Naive B cell (primary cell): Measurements from ENCODE around the gene WNK2. TPM values are rescaled to one million over a fixed set of nuclear protein-coding genes. Genes with fewer than 3 reads are reported as not detected.

ENCODE experiments used
- ATAC-seq, 2 donors: fragments of 150-1000 bp; cut with Tn5 transposase; 2 replicates each; pipeline ENCODE4 v1.10.0; 2021; ENCODE audit warnings: low read depth in 2 of 2, mild to moderate bottlenecking in 2 of 2, moderate library complexity in 2 of 2
- DNase-seq: peaks from one replicate; pipeline ENCODE4 v3.0.0; 2022
- H3K27ac Mint-ChIP-seq, 6 donors: one replicate each; pipeline ENCODE4 v1.8.0; 2020 to 2022; ENCODE audit warnings: mild to moderate bottlenecking in 6 of 6, mixed read lengths in 6 of 6, moderate library complexity in 5 of 6, inconsistent platforms in 2 of 6
- H3K27me3 Mint-ChIP-seq, 3 donors: one replicate each; pipeline ENCODE4 v1.8.0; 2021 to 2022; ENCODE audit warnings: mixed read lengths in 3 of 3, mild to moderate bottlenecking in 1 of 3
- H3K36me3 Mint-ChIP-seq, 2 donors: one replicate each; pipeline ENCODE4 v1.8.0; 2020 to 2022; ENCODE audit warnings: mixed read lengths in 2 of 2, inconsistent platforms in 1 of 2, mild to moderate bottlenecking in 1 of 2
- H3K4me1 Mint-ChIP-seq, 3 donors: one replicate each; pipeline ENCODE4 v1.8.0; 2020 to 2022; ENCODE audit warnings: mixed read lengths in 3 of 3, inconsistent platforms in 1 of 3, mild to moderate bottlenecking in 1 of 3, moderate library complexity in 1 of 3
- H3K4me3 Mint-ChIP-seq, 8 donors: one replicate each; pipeline ENCODE4 v1.8.0; 2020 to 2022; ENCODE audit warnings: mild to moderate bottlenecking in 8 of 8, mixed read lengths in 8 of 8, moderate library complexity in 8 of 8, inconsistent platforms in 2 of 8
- H3K9me3 Mint-ChIP-seq, 7 donors: one replicate each; pipeline ENCODE4 v1.8.0; 2020 to 2022; ENCODE audit warnings: mixed read lengths in 7 of 7, mild to moderate bottlenecking in 5 of 7, inconsistent platforms in 2 of 7, moderate library complexity in 1 of 7
- polyA plus RNA-seq, 6 donors: library from polyadenylated mRNA; unstranded; fragments of 300-500 nt; fragmentation: Illumina TruSeq; gene quantifications; one replicate each; pipeline ENCODE4 v1.2.3, GENCODE V29; 2021; ENCODE audit warnings: low read depth in 6 of 6

WNK2 gene
- polyA plus RNA-seq, 6 donors from 2014 or later, result not detected

DNA sequence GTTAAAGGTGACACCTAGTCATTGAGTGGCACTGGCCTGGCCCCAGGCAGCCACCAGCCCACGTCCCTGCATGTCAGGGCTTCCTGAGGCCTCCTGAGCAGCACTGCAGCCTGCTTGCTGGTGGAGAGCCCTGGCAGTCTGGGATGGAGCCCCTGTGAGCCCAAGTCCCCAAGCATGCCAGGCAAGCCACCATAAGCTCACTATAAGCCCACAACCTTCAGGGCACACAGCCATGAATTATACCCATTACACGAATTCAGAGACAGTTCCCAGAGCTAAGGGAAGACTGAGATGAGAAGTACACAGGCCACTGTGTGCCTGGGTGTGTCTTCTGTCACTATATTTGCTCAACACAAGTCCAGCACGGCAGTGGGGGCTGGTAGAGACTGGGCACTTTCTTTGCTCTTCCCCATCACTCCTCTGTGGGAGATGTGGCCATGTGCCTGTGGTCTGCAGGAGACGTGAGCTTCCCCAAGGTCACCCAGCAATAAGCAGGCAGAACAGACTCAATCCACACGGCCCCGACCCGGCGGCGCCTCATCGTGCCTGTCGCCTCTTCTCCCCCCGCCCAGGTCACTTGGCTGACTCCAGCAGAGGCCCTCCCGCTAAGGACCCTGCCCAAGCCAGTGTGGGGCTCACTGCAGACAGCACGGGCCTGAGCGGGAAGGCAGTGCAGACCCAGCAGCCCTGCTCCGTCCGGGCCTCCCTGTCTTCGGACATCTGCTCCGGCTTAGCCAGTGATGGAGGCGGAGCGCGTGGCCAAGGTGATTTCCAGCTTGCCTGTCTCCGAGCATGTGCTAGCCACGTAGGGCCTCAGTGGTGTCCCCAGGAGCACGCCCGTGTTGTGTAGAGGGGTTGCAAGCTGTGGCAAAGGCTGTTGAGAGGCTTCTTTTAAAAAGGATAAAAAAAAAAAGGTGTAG, 114.8 kb downstream of the WNK2 start:
- ATAC-seq (no peak), DNase-seq (no peak)
- Mint-ChIP-seq H3K4me1 (peaks cover 29 to 40% (median 39%) of the 10 kb centered on the region in 3 donors), H3K4me3 (no peak overlapping the region), H3K36me3 (no peaks in the 10 kb centered on the region), H3K27ac (no peak overlapping the region), H3K27me3 (peaks cover 14 to 32% (median 24%) of the 10 kb centered on the region in 3 donors), H3K9me3 (peaks cover 0 to 2% (median 0%) of the 10 kb centered on the region in 7 donors)

DNA sequence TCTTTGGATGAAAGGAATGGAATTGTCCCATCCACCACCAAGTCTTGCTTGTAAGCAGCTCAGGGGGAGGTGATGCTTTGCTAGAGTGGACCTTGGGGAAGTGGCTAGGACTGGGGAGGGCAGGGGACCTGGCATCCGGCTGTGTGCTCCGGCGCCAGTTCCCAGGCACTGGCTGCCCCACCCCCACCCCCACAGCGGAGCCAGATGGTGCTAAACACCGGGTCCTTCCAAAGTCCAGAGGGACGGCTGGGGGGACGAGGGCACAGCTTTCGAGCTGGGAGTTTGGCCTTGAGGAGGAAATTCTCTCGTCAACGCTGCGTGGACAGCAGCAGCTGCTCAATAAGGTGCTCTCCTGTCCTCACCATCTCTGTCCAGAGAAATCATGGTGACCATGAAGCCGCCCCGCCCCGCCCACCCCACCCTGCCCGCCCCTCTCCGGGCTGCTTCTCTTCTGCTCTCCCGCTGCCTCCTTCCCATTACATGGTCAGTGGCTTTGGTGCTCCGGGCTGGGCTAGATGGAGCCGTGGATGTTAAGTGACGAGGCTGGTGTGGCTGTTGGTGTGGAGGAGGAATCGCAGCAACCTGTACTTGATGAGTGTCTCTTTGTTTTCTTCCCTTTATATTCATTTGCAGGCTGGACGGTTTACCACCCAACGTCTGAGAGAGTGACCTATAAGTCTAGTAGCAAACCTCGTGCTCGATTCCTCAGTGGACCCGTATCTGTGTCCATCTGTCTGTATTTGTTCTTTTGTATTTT, 115.7 kb downstream of the WNK2 start:
- Mint-ChIP-seq H3K9me3 (peaks cover 0 to 2% (median 0%) of the 10 kb centered on the region in 7 donors), H3K4me3 (no peak overlapping the region), H3K27me3 (peaks cover 11 to 25% (median 15%) of the 10 kb centered on the region in 3 donors), H3K36me3 (no peaks in the 10 kb centered on the region), H3K27ac (peak overlapping the region in 1 of 6 donors; percentile 76), H3K4me1 (peaks cover 20 to 32% (median 31%) of the 10 kb centered on the region in 3 donors)
- DNase-seq (no peak), ATAC-seq (no peak)

DNA sequence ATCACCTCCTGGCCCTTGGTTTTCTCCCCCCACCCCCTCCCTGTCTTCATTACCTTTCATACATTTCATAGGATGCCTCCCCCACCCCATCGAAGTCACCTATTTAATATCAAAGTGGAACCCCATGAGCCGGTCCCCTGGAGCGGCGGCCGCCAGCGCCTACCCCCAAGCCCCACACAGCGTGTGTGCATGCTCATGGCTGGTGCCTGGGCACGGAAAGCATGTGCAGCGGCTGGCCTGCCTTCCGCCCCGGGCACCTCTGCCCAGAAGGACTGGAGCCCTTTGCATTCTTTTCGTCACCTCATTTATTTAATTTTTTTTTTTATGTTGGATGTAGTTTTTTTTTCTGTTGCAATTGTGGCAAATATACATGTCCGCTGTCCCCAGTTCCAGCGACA, 116.2 kb downstream of the WNK2 start:
- ATAC-seq (no peak), DNase-seq (no peak)
- peaks cover 11 to 25% (median 15%) of the 10 kb centered on the region in 3 donors for H3K27me3 Mint-ChIP-seq
- H3K4me3 Mint-ChIP-seq, result no peak overlapping the region
- H3K27ac Mint-ChIP-seq, result no peak overlapping the region
- peaks cover 0 to 2% (median 0%) of the 10 kb centered on the region in 7 donors for H3K9me3 Mint-ChIP-seq
- H3K4me1 Mint-ChIP-seq, result peaks cover 19 to 26% (median 25%) of the 10 kb centered on the region in 3 donors
- H3K36me3 Mint-ChIP-seq, result no peaks in the 10 kb centered on the region

DNA sequence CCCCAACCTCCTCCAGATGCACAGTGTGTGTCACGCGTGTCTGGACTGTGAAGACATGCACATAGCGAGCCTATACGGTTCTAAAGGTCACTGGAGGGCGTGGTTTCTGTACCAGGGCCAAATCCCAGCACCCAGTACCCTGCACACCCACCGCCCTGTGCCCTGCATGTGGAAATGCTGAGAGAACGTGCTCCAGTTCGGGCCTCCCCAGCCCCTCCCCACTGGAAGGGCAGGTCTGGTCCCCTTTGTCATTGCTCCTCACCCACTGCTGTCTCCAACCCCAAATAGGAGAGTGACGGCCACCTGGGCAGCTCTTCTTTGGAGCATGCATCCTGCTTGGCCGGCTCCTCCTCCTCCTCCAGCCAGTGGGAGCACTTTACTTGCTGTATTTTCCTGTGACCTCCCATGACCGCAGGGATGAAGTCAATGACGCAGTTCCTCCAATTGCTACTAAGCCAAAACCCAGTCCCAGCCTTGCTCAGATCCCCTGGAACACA, 116.7 kb downstream of the WNK2 start:
- Mint-ChIP-seq H3K27me3 (peaks cover 11 to 25% (median 15%) of the 10 kb centered on the region in 3 donors), H3K4me1 (peaks cover 15 to 25% (median 21%) of the 10 kb centered on the region in 3 donors), H3K36me3 (no peaks in the 10 kb centered on the region), H3K4me3 (no peak overlapping the region), H3K9me3 (peaks cover 0 to 2% (median 0%) of the 10 kb centered on the region in 7 donors), H3K27ac (peak overlapping the region in 1 of 6 donors; percentile 20)
- ATAC-seq (no peak), DNase-seq (no peak)

DNA sequence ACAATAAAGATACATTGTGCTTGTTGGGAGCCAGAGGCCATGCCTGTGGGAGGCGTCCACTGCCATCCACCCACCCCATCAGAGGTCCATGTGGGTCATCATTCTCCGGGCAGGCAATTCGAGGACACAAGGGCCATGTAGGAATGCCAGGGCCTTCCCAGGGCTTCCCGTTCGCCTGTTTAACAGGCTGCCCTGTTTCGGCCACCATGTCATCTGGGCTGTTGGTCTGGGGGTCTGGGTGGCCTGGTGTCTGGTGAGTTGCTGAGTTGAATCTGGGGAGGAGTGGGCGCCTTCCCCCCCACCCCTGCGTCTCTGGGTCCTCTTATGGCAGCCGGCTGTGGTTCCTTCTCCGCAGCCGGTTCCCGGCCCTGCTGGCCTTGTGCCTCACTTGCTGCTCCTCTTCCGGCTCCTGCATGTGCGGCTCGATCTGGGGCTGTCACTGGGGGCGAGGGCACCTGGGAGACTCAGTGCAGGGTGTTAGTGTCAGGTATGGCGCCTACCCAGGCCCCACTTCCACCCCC, 117.4 kb downstream of the WNK2 start:
- Mint-ChIP-seq H3K4me3 (no peak overlapping the region), H3K36me3 (no peaks in the 10 kb centered on the region), H3K27ac (no peak overlapping the region), H3K27me3 (peaks cover 11 to 25% (median 15%) of the 10 kb centered on the region in 3 donors), H3K4me1 (peaks cover 13 to 25% (median 20%) of the 10 kb centered on the region in 3 donors), H3K9me3 (peaks cover 0 to 2% (median 0%) of the 10 kb centered on the region in 7 donors)
- no peak for DNase-seq
- no peak for ATAC-seq

DNA sequence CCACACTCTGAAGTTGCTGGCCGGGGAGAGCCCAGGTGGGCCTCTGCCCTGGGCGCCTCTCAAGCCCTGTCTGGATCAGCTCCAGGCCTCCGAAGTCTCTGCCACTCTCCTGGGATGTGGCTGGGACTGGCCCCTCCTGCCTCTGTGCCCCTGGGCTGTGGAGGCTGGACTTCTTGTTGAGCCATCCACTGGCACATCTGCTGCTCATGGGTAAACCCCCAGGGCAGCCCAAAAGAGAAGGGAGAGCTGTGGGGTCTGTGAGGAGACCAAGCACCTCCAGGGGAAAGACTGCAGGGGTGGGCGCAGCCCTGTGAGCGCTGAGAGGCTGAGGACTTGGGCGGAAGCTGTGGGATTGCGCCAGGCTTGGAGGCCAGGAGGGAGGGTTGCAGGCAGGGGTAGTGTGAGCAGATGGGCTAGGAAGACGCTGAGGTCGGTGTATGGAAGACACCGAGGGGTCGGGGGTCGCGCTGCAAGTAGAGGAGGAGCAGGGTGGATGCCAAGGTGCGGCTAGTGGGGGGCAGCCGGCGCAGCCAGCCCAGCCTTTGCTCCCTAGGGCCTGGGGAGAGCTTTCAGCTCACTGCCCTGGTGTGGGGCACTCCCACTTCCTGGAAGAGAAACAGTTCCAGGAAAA, 118.1 kb downstream of the WNK2 start:
- Mint-ChIP-seq H3K27me3 (peaks cover 11 to 24% (median 12%) of the 10 kb centered on the region in 3 donors), H3K4me3 (no peak overlapping the region), H3K9me3 (peaks cover 0 to 2% (median 0%) of the 10 kb centered on the region in 7 donors), H3K4me1 (peaks cover 9 to 21% (median 16%) of the 10 kb centered on the region in 3 donors), H3K36me3 (no peaks in the 10 kb centered on the region), H3K27ac (no peak overlapping the region)
- ATAC-seq (no peak), DNase-seq (no peak)

DNA sequence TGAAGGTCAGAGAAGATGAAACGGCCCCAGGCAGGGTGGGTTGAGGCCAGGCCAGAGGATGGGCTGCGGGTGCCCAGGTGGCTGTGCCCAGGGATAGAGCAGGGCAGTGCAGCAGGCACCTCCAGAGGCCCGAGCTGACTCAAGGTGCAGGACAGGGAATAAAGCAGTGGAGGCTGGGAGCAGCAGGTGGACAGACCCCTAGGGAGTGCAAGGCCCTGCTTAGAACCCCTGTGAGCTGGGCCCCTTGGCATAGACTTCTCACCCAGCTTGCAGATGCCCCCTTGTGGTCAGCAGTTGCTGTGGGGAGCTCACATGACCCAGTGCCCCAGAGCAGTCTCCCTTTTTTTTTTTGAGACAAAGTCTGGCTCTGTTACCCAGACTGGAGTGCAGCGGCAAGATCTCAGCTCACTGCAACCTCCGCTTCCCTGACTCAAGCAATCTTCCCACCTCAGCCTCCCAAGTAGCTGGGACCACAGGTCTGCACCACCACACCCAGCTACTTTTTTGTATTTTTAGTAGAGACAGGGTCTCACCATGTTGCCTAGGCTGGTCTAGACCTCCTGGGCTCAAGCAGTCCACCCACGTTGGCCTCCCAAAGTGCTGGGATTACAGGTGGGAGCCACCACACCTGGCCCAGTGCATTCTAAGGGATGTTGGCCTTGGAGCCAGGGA, 118.8 kb downstream of the WNK2 start:
- ATAC-seq, result peak; percentile 90 to 93
- Mint-ChIP-seq H3K9me3 (no peaks in the 10 kb centered on the region), H3K4me1 (peaks cover 6 to 14% (median 11%) of the 10 kb centered on the region in 3 donors), H3K27ac (peak overlapping the region in 2 of 6 donors; percentile 44 to 69), H3K27me3 (peaks cover 7 to 17% (median 8%) of the 10 kb centered on the region in 3 donors), H3K36me3 (no peaks in the 10 kb centered on the region), H3K4me3 (no peak overlapping the region)
- peak; percentile 66 for DNase-seq

DNA sequence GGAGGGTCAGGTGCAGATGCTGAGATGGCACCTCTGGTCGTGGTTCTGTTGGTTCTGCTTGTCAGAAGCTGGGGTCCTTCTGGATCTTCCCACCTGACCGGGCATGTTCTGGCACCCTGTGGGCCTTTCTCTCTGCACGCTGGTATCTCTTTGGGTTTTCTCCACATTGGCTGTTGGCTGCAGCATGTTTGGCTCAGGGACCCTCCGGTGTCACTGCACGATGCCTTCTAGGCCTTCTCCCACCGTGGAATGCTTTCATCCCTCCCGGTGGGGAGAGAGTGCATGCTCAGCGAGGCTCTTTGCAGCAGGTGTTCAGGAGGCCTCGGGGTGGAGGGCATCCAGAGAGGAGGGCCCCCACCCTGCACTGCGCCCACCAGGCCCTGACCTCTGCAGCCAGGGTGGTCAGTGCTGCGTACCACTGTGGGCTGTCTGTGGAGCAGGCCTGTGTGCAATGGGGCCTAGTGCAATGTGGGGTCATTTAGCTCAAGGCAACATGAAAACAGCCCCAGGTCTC, 119.4 kb downstream of the WNK2 start:
- Mint-ChIP-seq H3K27me3 (peaks cover 7 to 12% (median 8%) of the 10 kb centered on the region in 3 donors), H3K9me3 (no peaks in the 10 kb centered on the region), H3K4me3 (no peak overlapping the region), H3K27ac (no peak overlapping the region), H3K4me1 (peaks cover 6 to 10% (median 8%) of the 10 kb centered on the region in 3 donors), H3K36me3 (no peaks in the 10 kb centered on the region)
- no peak for DNase-seq
- ATAC-seq, result no peak

DNA sequence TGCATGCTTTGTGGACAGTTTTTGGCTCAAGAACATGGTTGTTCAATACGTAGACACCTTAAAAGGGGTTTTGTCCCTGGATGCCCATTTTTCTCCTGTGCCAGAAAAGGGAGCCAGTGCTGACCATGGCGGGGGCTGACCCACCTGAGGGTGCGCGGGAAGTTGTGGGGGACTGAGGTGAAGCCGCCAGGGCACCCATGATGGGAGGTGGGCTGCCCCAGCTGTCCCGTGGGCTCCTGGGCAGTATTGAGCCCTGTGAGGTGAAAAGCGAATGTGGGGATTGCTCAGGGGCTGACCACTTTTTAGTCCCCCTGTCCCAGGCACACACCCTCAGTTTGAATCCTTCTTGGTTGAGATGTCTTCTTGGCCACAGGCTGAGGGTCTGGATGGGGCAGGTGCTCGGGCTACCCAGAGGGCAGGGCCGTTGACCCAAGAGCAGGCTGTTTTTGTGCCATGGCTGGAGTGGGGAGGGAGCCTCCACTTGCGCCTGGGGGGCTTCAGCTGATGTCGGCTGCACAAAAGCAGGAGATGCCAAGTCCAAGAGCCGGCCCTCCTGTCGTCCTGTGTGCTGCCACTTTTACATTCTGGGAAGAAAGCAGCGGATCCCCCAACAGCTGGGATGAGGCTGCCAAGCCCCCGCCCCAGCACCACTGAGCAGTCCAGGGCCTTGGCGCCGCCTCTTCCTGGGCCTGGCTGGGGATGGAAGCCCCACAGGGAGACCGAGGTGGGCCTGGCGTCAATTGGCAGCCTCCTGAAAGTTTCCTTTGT, 120.1 kb downstream of the WNK2 start:
- DNase-seq, result no peak
- no peak for ATAC-seq
- Mint-ChIP-seq H3K9me3 (no peaks in the 10 kb centered on the region), H3K4me3 (no peak overlapping the region), H3K36me3 (no peaks in the 10 kb centered on the region), H3K4me1 (peaks cover 6 to 10% (median 8%) of the 10 kb centered on the region in 3 donors), H3K27me3 (peaks cover 7 to 12% (median 8%) of the 10 kb centered on the region in 3 donors), H3K27ac (no peak overlapping the region)

DNA sequence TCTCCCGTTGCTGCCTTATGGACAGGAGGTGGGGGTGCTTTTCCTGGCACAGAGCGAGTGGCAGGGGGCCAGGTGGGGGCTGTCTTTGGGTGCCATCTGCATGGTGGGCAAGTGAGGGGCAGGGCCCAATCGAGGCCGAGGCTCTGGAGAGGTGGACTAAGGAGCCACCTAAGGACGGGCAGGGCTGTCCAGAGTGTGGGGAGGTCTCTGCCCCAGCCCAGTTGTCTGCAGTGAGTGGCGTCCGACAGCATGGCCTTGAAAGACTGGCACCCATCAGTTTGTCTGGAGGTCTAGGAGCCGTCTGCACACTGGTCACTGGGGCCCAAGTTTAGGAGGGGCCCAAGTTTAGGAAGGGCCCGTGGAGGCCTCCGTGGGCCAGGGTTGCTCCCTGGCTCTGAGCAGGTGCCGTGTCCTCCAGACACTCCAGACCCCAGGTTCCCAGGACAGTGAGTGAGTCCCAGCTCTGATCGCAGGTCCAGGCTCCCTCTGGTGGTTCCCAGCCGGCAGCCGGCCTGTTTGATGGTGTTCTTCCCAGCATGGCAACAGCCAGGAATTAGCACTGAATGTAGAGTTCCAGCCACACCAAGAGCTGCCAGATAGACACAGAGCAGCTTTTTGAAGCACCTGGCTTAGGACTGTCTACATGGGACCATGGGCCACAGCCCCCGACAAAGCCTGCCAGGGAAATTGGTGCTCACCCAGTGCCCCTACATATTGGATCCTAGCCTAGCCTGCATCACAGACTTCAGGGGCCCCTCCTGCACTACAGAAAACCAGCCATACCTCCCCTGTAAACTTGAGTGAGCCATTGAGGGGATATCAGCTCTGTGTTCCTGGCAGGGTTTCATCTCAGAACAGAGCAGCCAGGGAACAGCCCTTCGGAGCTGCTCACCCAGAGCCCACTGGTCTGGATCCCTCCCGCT, 120.9 kb downstream of the WNK2 start:
- Mint-ChIP-seq H3K27me3 (peaks cover 4 to 9% (median 8%) of the 10 kb centered on the region in 3 donors), H3K36me3 (no peaks in the 10 kb centered on the region), H3K4me3 (no peak overlapping the region), H3K9me3 (no peaks in the 10 kb centered on the region), H3K27ac (no peak overlapping the region), H3K4me1 (peaks cover 6 to 10% (median 8%) of the 10 kb centered on the region in 3 donors)
- no peak for DNase-seq
- no peak for ATAC-seq

DNA sequence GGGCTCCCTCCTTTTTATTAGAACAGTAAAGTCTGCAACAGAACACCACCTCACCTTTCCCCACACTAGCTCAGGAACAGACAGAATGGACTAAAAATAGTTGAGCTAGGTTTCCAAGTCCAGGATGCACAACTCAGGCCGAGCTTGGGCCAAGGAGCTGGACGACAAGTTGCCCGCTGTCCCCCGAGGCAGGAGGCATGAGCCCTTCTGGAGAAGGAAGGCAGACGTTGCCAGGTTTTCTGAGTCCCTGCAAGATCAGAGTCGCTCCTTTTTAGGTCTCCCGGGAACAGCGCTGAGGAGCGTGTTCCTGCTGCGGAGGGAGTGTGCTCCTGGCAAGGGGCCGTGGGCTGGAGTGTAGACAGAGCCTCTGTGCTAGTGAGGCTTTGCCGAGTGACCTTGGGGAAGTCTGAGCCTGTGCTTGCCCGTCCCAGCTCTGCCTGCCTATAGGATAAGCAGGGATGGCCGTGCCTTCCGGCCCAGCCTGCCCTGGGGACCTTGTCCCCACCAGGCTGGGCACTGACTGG, 121.6 kb downstream of the WNK2 start:
- H3K9me3 Mint-ChIP-seq, result no peaks in the 10 kb centered on the region
- DNase-seq, result no peak
- peak overlapping the region in 1 of 8 donors; percentile 56 for H3K4me3 Mint-ChIP-seq
- H3K36me3 Mint-ChIP-seq, result no peaks in the 10 kb centered on the region
- no peak overlapping the region for H3K27ac Mint-ChIP-seq
- peaks cover under 1 to 8% (median 7%) of the 10 kb centered on the region in 3 donors for H3K27me3 Mint-ChIP-seq
- no peak for ATAC-seq
- peaks cover 6 to 10% (median 8%) of the 10 kb centered on the region in 3 donors for H3K4me1 Mint-ChIP-seq
